ENCODE data around the gene USP10. TPM values are rescaled to one million over a fixed set of nuclear protein-coding genes. Genes with fewer than 3 reads are reported as not detected.
"Not testable (repeated sequence)": the region's sequence is repeated elsewhere in the genome, so short reads cannot be mapped to it uniquely, and the experiment has no call there.

Gene USP10
- polyA plus RNA-seq, 1 donor = 63.2 TPM

- no peak for DNase-seq
Observed at GRCh38 chr16:84728853-84729424, 29.1 kb downstream of the USP10 start.

GRCh38 chr16:84729716-84730320 lies 30.0 kb downstream of the USP10 start:
- no peak for DNase-seq

GRCh38 chr16:84730406-84731106 lies 30.8 kb downstream of the USP10 start:
- DNase-seq = peak; percentile 59

GRCh38 chr16:84732332-84732673 lies 32.5 kb downstream of the USP10 start:
- not testable (repeated sequence) for DNase-seq

- no peak for DNase-seq
Observed at GRCh38 chr16:84732674-84733352, 33.0 kb downstream of the USP10 start.

GRCh38 chr16:84735849-84736586 lies 36.2 kb downstream of the USP10 start:
- no peak for DNase-seq

- DNase-seq = no peak
Observed at GRCh38 chr16:84737192-84738011, 37.6 kb downstream of the USP10 start.

GRCh38 chr16:84738255-84739038 lies 38.6 kb downstream of the USP10 start:
- peak; percentile 49 for DNase-seq

GRCh38 chr16:84739349-84740124 lies 39.7 kb downstream of the USP10 start:
- DNase-seq = no peak

- no peak for DNase-seq
Observed at GRCh38 chr16:84740596-84741116, 40.9 kb downstream of the USP10 start.

GRCh38 chr16:84741340-84741830 lies 41.6 kb downstream of the USP10 start:
- DNase-seq = no peak

- no peak for DNase-seq
Observed at GRCh38 chr16:84742641-84743092, 42.9 kb downstream of the USP10 start.

GRCh38 chr16:84746231-84746630 lies 46.4 kb downstream of the USP10 start:
- DNase-seq = no peak

- DNase-seq = no peak
Observed at GRCh38 chr16:84746875-84747274, 47.1 kb downstream of the USP10 start.

GRCh38 chr16:84748247-84748646 lies 48.4 kb downstream of the USP10 start:
- not testable (repeated sequence) for DNase-seq

- DNase-seq = no peak
Observed at GRCh38 chr16:84749072-84749471, 49.3 kb downstream of the USP10 start.

GRCh38 chr16:84749815-84750214 lies 50.0 kb downstream of the USP10 start:
- no peak for DNase-seq

- DNase-seq = no peak
Observed at GRCh38 chr16:84750575-84750974, 50.8 kb downstream of the USP10 start.

GRCh38 chr16:84751241-84751640 lies 51.4 kb downstream of the USP10 start:
- no peak for DNase-seq

GRCh38 chr16:84751947-84752346 lies 52.1 kb downstream of the USP10 start:
- no peak for DNase-seq

All from hindlimb muscle (tissue), 1 donor.